IMR-90 (cell line): ENCODE results near the gene RILPL2. TPM values are rescaled to one million over a fixed set of nuclear protein-coding genes. Genes with fewer than 3 reads are reported as not detected.

Experiments used
- ATAC-seq: fragments of 200-7000 bp; cut with Tn5 transposase; 2 replicates; pipeline ENCODE4 v1.9.1; 2020; ENCODE audit warnings: low read depth, mild to moderate bottlenecking, moderate library complexity
- BruUV-seq: library from RNA; stranded (reverse); fragments of 400-500 nt; replicated peaks from 2 replicates; lab custom pipeline; 2021; lab: Mats Ljungman, UMichigan
- CTCF ChIA-PET: fragments of 300-600 bp; formaldehyde crosslinking; extraction: SDS; loops from one replicate; lab custom pipeline; 2021; ENCODE audit warnings: antibody characterized with exemption; lab: Yijun Ruan, JAX
- POLR2A ChIA-PET: fragments of 300-600 bp; sonication (Branson Sonifier 250); formaldehyde crosslinking; loops from one replicate; lab custom pipeline; 2022; ENCODE audit warnings: antibody characterized with exemption; ENCODE audit not compliant: unreplicated experiment; lab: Charles Lee
- DNase-seq: peaks from one replicate; pipeline ENCODE4 v3.0.0; 2013
- H2AFZ ChIP-seq: replicated peaks from 2 replicates; pipeline ENCODE3; 2013; ENCODE audit warnings: low read length, mild to moderate bottlenecking; ENCODE audit not compliant: poor library complexity
- H2AK5ac ChIP-seq: 2 replicates; pipeline ENCODE4 v1.6.1; 2013; ENCODE audit warnings: low read depth, low read length, inconsistent platforms
- H2AK9ac ChIP-seq: replicated peaks from 2 replicates; pipeline ENCODE3; 2013; ENCODE audit warnings: mild to moderate bottlenecking, low read depth, low read length, moderate library complexity; ENCODE audit not compliant: poor library complexity
- H2BK120ac ChIP-seq: 2 replicates; pipeline ENCODE4 v1.6.1; 2013; ENCODE audit warnings: low read depth, low read length, inconsistent platforms
- H2BK15ac ChIP-seq: 3 replicates; pipeline ENCODE4 v1.6.1; 2013; ENCODE audit warnings: low read depth, low read length, inconsistent platforms
- H2BK20ac ChIP-seq: 2 replicates; pipeline ENCODE4 v1.6.1; 2013; ENCODE audit warnings: low read depth, mild to moderate bottlenecking, inconsistent platforms, low read length, moderate library complexity
- H2BK5ac ChIP-seq: 2 replicates; pipeline ENCODE4 v1.6.1; 2013; ENCODE audit warnings: mild to moderate bottlenecking, low read depth, low read length, inconsistent platforms; ENCODE audit not compliant: poor library complexity, severe bottlenecking
- H3K14ac ChIP-seq: replicated peaks from 2 replicates; pipeline ENCODE4 v1.6.1; 2013; ENCODE audit warnings: low read depth, low read length, inconsistent platforms
- H3K18ac ChIP-seq: 2 replicates; pipeline ENCODE4 v1.6.1; 2013; ENCODE audit warnings: low read depth, low read length, control low read depth
- H3K23ac ChIP-seq: 2 replicates; pipeline ENCODE4 v1.6.1; 2013; ENCODE audit warnings: low read depth, low read length, inconsistent platforms
- H3K27ac ChIP-seq: 2 replicates; pipeline ENCODE4 v1.5.1; 2013; ENCODE audit warnings: mild to moderate bottlenecking, control low read depth, low read length; ENCODE audit not compliant: insufficient read depth
- H3K27me3 ChIP-seq: 2 replicates; pipeline ENCODE4 v1.6.1; 2013; ENCODE audit warnings: low read length; ENCODE audit not compliant: control insufficient read depth, insufficient read depth
- H3K36me3 ChIP-seq: 2 replicates; pipeline ENCODE4 v1.6.1; 2013; ENCODE audit warnings: low read length, mixed read lengths; ENCODE audit not compliant: control insufficient read depth, insufficient read depth
- H3K4ac ChIP-seq: 2 replicates; pipeline ENCODE4 v1.6.1; 2013; ENCODE audit warnings: low read depth, low read length, inconsistent platforms
- H3K4me1 ChIP-seq: 2 replicates; pipeline ENCODE4 v1.6.1; 2013; ENCODE audit warnings: low read length, mixed read lengths; ENCODE audit not compliant: control insufficient read depth, insufficient read depth
- H3K4me2 ChIP-seq: 2 replicates; pipeline ENCODE4 v1.6.1; 2013; ENCODE audit warnings: low read depth, mild to moderate bottlenecking, control low read depth, low read length, moderate library complexity
- H3K4me3 ChIP-seq: 2 replicates; pipeline ENCODE4 v1.5.1; 2013; ENCODE audit warnings: low read depth, mild to moderate bottlenecking, control low read depth, low read length, moderate library complexity; ENCODE audit not compliant: insufficient read depth
- H3K56ac ChIP-seq: 2 replicates; pipeline ENCODE4 v1.6.1; 2013; ENCODE audit warnings: low read length, inconsistent platforms; ENCODE audit not compliant: insufficient read depth; ENCODE audit errors: extremely low read depth
- H3K79me1 ChIP-seq, 2 experiments: 2 replicates each; pipeline ENCODE4 v1.6.1; 2013; ENCODE audit warnings: low read length in 2 of 2, inconsistent platforms in 1 of 2, low read depth in 1 of 2
- H3K9ac ChIP-seq: 2 replicates; pipeline ENCODE4 v1.6.1; 2013; ENCODE audit warnings: low read depth, low read length, control low read depth
- H3K9me1 ChIP-seq: 2 replicates; pipeline ENCODE4 v1.6.1; 2013; ENCODE audit warnings: low read length, inconsistent platforms; ENCODE audit not compliant: insufficient read depth
- H3K9me3 ChIP-seq: 2 replicates; pipeline ENCODE4 v1.6.1; 2013; ENCODE audit warnings: low read length; ENCODE audit not compliant: control insufficient read depth, insufficient read depth
- H4K20me1 ChIP-seq: 2 replicates; pipeline ENCODE4 v1.6.1; 2013; ENCODE audit warnings: low read length, inconsistent platforms; ENCODE audit not compliant: insufficient read depth
- H4K5ac ChIP-seq: 2 replicates; pipeline ENCODE4 v1.6.1; 2013; ENCODE audit warnings: mild to moderate bottlenecking, low read depth, low read length, control low read depth
- H4K8ac ChIP-seq, 2 experiments: 2 replicates each; pipeline ENCODE4 v1.6.1; 2013; ENCODE audit warnings: low read depth in 2 of 2, low read length in 2 of 2, control low read depth in 1 of 2, inconsistent platforms in 1 of 2
- H4K91ac ChIP-seq: 2 replicates; pipeline ENCODE4 v1.6.1; 2013; ENCODE audit warnings: low read depth, low read length, inconsistent platforms; ENCODE audit not compliant: insufficient read depth
- CEBPB ChIP-seq: IDR thresholded peaks from 2 replicates; pipeline ENCODE4 v1.6.1; 2012; ENCODE audit warnings: low read depth, low read length, improper control_type of control experiment
- CHD1 ChIP-seq: IDR thresholded peaks from 2 replicates; pipeline ENCODE4 v1.6.1; 2012; ENCODE audit warnings: low read depth, low read length, improper control_type of control experiment
- FOS ChIP-seq: fragments of 150-350 bp; IDR thresholded peaks from 2 replicates; pipeline ENCODE4 v1.6.1; 2016; ENCODE audit warnings: low read depth, low read length
- MAFK ChIP-seq: IDR thresholded peaks from 2 replicates; pipeline ENCODE4 v1.6.1; 2012; ENCODE audit warnings: low read depth, low read length, improper control_type of control experiment
- RCOR1 ChIP-seq: IDR thresholded peaks from 2 replicates; pipeline ENCODE4 v1.6.1; 2012; ENCODE audit warnings: mild to moderate bottlenecking, low read length, improper control_type of control experiment; ENCODE audit not compliant: insufficient replicate concordance
- RFX5 ChIP-seq: IDR thresholded peaks from 2 replicates; pipeline ENCODE4 v1.8.0; 2012; ENCODE audit warnings: low read depth, mild to moderate bottlenecking, low read length, moderate library complexity
- SMC3 ChIP-seq: fragments of 150-350 bp; IDR thresholded peaks from 2 replicates; pipeline ENCODE4 v1.6.1; 2016; ENCODE audit warnings: low read depth, mild to moderate bottlenecking, antibody characterized with exemption, low read length, moderate library complexity
- WGBS, 2 experiments: methylation state at CpG; one replicate each; pipeline versions ENCODE4 v1.1.5 to v1.1.7; 2013; ENCODE audit warnings: missing lambda C conversion rate in 2 of 2; ENCODE audit not compliant: insufficient read length in 1 of 2; ENCODE audit errors: extremely low coverage in 2 of 2; 5-methylcytosine and 5-hydroxymethylcytosine counted together
- dilution Hi-C: fragments of 300-500 bp; cut with HindIII; formaldehyde crosslinking; loops from one replicate; pipeline ENCODE4 v1.14.3; 2018; ENCODE audit warnings: low sequenced_read_pairs; ENCODE audit not compliant: unreplicated experiment
- in situ Hi-C: fragments of 300-500 bp; cut with MboI; formaldehyde crosslinking; loops from 3 replicates; pipeline ENCODE4 v1.14.3; 2019; ENCODE audit warnings: low sequenced_read_pairs, inconsistent platforms, mixed read lengths
- intact Hi-C: fragments of 100-400 bp; cut with micrococcal nuclease; formaldehyde crosslinking; loops from 2 replicates; pipeline ENCODE4 v1.10.0; 2022
- polyA plus RNA-seq, 3 experiments: library from polyadenylated mRNA; depleted of rRNA; stranded (reverse); fragments of >200 nt; gene quantifications; 2 replicates each; pipeline ENCODE4 v1.2.3, GENCODE V29; 2012; ENCODE audit warnings: low replicate concordance in 1 of 3
- total RNA-seq: library from RNA; depleted of rRNA; stranded (reverse); fragments of >200 nt; gene quantifications from 2 replicates; pipeline ENCODE4 v1.2.3, GENCODE V29; 2012
- TF ChIP-seq, protein P1 (sequence below): conservative IDR thresholded peaks from 2 replicates; pipeline ENCODE4 v1.5.1; 2012; ENCODE audit warnings: mild to moderate bottlenecking, low read depth, low read length, improper control_type of control experiment

The RILPL2 gene
- total and polyA plus RNA-seq, 2 of the 4 experiments (the other 2 are of a cell fraction), result 1.8 to 2.2 TPM

DNA sequence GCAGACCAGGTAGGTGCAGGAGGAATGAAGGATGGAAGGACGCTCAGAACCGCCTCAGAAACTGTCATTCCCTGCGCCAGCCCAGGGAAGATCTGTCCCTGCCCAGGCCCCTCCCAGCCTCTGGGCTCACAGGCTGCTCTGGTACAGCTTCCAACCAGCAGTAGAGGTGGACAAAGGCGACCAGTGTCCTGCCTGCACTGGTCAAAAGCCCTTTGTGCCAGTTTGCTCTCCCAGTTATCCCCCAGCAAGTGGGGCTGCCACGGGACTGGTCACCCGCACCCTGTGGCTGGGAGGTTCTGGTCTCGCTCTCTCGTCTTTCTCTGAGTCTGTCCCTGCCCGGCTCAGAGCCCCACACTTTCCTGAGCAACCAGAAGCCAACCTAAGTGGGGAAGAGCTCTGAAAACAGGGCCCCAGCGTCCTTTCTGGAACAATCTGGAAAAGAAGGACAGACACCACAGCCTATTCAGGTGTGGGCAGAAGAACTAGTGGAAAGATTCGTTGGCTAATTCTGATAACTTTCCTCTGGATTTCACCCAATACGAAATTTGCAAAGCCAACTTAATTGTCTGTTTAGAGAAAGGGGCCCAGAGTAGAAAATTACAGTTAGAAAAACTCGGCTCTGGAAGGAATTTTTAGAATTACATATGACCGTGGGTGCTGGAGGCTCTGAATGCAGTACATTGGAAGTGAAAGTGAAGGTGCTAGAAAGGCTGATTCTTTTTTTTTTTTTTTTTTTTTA is 43.1 kb upstream of the RILPL2 start:
- H2AK5ac ChIP-seq, result no peak overlapping the region
- intact Hi-C loops (no loop called here), in situ Hi-C loops (no loop called here), dilution Hi-C loops (no loop called here)
- no peak overlapping the region for H2BK20ac ChIP-seq
- no peak overlapping the region for H3K4me3 ChIP-seq
- H2AK9ac ChIP-seq, result no peak overlapping the region
- no peaks in the 10 kb centered on the region for H3K4me1 ChIP-seq
- H3K4me2 ChIP-seq, result no peak overlapping the region
- H3K4ac ChIP-seq, result no peak overlapping the region
- no TSS peak for BruUV-seq
- ATAC-seq, result no peak
- no peaks in the 10 kb centered on the region for H3K9me3 ChIP-seq
- H3K27me3 ChIP-seq, result no peaks in the 10 kb centered on the region
- ChIA-PET CTCF (no interaction called here), POLR2A (no interaction called here)
- no peaks in the 10 kb centered on the region for H4K20me1 ChIP-seq
- no peak overlapping the region for H4K91ac ChIP-seq
- 0 out of 2 replicates have a peak, but pooled peaks cover 5% of the 10 kb centered on the region for H3K9me1 ChIP-seq
- no peak overlapping the region for H4K5ac ChIP-seq
- no peak overlapping the region for H2BK120ac ChIP-seq
- H3K14ac ChIP-seq, result no peak overlapping the region
- H3K23ac ChIP-seq, result no peak overlapping the region
- no peak overlapping the region for H4K8ac ChIP-seq
- H3K79me1 ChIP-seq, result peaks cover 4 to 27% of the 10 kb centered on the region in 2 experiments; a peak in 3 of 4 replicates
- H3K36me3 ChIP-seq, result peaks cover 39% of the 10 kb centered on the region
- no peak overlapping the region for H3K56ac ChIP-seq
- 86% methylated on average over 2 of the region's 14 CpGs; no CpG with 5 or more reads in 1 of the 2 experiments for WGBS, 2 experiments
- no peak overlapping the region for H3K18ac ChIP-seq
- TF ChIP-seq FOS (no peak), MAFK (no peak), RCOR1 (no peak), RFX5 (no peak), SMC3 (no peak), CEBPB (no peak), CHD1 (no peak)
- TF ChIP-seq, protein P1, sequence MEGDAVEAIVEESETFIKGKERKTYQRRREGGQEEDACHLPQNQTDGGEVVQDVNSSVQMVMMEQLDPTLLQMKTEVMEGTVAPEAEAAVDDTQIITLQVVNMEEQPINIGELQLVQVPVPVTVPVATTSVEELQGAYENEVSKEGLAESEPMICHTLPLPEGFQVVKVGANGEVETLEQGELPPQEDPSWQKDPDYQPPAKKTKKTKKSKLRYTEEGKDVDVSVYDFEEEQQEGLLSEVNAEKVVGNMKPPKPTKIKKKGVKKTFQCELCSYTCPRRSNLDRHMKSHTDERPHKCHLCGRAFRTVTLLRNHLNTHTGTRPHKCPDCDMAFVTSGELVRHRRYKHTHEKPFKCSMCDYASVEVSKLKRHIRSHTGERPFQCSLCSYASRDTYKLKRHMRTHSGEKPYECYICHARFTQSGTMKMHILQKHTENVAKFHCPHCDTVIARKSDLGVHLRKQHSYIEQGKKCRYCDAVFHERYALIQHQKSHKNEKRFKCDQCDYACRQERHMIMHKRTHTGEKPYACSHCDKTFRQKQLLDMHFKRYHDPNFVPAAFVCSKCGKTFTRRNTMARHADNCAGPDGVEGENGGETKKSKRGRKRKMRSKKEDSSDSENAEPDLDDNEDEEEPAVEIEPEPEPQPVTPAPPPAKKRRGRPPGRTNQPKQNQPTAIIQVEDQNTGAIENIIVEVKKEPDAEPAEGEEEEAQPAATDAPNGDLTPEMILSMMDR, result no peak
- no peak for DNase-seq
- no peak overlapping the region for H2BK5ac ChIP-seq
- no peak overlapping the region for H3K27ac ChIP-seq
- no peak overlapping the region for H3K9ac ChIP-seq
- no peak overlapping the region for H2AFZ ChIP-seq
- H2BK15ac ChIP-seq, result no peak overlapping the region
